Activated CD4-positive, alpha-beta T cell treated with anti-CD3 and anti-CD28 coated beads, Interleukin-2, amount 10 ng/mL, durations not matched to agents 24 days and 14 days (primary cell): ENCODE data around the gene CEP162. TPM values are rescaled to one million over a fixed set of nuclear protein-coding genes. Genes with fewer than 3 reads are reported as not detected.

Experiments
- DNase-seq: peaks from one replicate; pipeline ENCODE4 v3.0.0; 2022
- H3K27ac Mint-ChIP-seq: one replicate; pipeline ENCODE4 v1.8.0; 2022; ENCODE audit warnings: mild to moderate bottlenecking, mixed read lengths
- H3K27me3 Mint-ChIP-seq: one replicate; pipeline ENCODE4 v1.8.0; 2022; ENCODE audit warnings: mixed read lengths
- H3K36me3 Mint-ChIP-seq: one replicate; pipeline ENCODE4 v1.8.0; 2022; ENCODE audit warnings: low read depth, mild to moderate bottlenecking, mixed read lengths
- H3K4me1 Mint-ChIP-seq: one replicate; pipeline ENCODE4 v1.8.0; 2021; ENCODE audit warnings: mixed read lengths
- H3K4me3 Mint-ChIP-seq: one replicate; pipeline ENCODE4 v1.8.0; 2022; ENCODE audit warnings: mild to moderate bottlenecking, moderate library complexity, mixed read lengths
- H3K9me3 Mint-ChIP-seq: one replicate; pipeline ENCODE4 v1.8.0; 2021; ENCODE audit warnings: mixed read lengths
- intact Hi-C: fragments of 100-400 bp; cut with micrococcal nuclease; formaldehyde crosslinking; loops from one replicate; pipeline ENCODE4 v1.15.1; 2023
- total RNA-seq: library from RNA; stranded (reverse); gene quantifications from 2 replicates; pipeline ENCODE4 v1.2.3, GENCODE V29; 2022

Gene CEP162
- 3.5 and 4.0 TPM in 2 replicates for total RNA-seq

- peak; percentile 97 for DNase-seq
- Mint-ChIP-seq H3K9me3 (no peaks in the 10 kb centered on the region), H3K4me1 (peaks cover 17% of the 10 kb centered on the region), H3K36me3 (no peaks in the 10 kb centered on the region), H3K4me3 (peak within 1 kb of the TSS; percentile 98), H3K27ac (peak within 1 kb of the TSS; percentile 89), H3K27me3 (peaks cover 13% of the 10 kb centered on the region)
- intact Hi-C loops: loop anchor here (1.0 to 5.0 kb wide), 4 partner anchors 343 to 1980 kb away; partner anchors contain the start of genes CYB5R4, DOP1A, IBTK and UBE3D
Observed at GRCh38 chr6:84227434-84228197, at the start of gene CEP162. CEP162 (minus strand) TSS chr6:84227643; CDS start chr6:84226393, 1,250 bp downstream.

GRCh38 chr6:84274856-84275255 is 47.4 kb upstream of the CEP162 start:
- no peak for DNase-seq

GRCh38 chr6:84273048-84273809 is 45.8 kb upstream of the CEP162 start:
- H3K4me3 Mint-ChIP-seq: no peak overlapping the region
- no peak for DNase-seq
- no peak overlapping the region for H3K27ac Mint-ChIP-seq
- intact Hi-C loops: no loop called here
- H3K4me1 Mint-ChIP-seq: no peaks in the 10 kb centered on the region
- H3K9me3 Mint-ChIP-seq: no peaks in the 10 kb centered on the region
- no peaks in the 10 kb centered on the region for H3K36me3 Mint-ChIP-seq
- no peaks in the 10 kb centered on the region for H3K27me3 Mint-ChIP-seq

More at GRCh38 chr6:84274856-84275255, 47.4 kb upstream of the CEP162 start:
- Mint-ChIP-seq H3K4me3 (no peak overlapping the region), H3K4me1 (no peaks in the 10 kb centered on the region), H3K27ac (no peak overlapping the region), H3K9me3 (no peaks in the 10 kb centered on the region), H3K27me3 (no peaks in the 10 kb centered on the region), H3K36me3 (no peaks in the 10 kb centered on the region)
- intact Hi-C loops: no loop called here

GRCh38 chr6:84272298-84272697 is 44.9 kb upstream of the CEP162 start:
- H3K36me3 Mint-ChIP-seq: no peaks in the 10 kb centered on the region
- no peak for DNase-seq
- no peaks in the 10 kb centered on the region for H3K9me3 Mint-ChIP-seq
- no peaks in the 10 kb centered on the region for H3K4me1 Mint-ChIP-seq
- no peaks in the 10 kb centered on the region for H3K27me3 Mint-ChIP-seq
- intact Hi-C loops: no loop called here
- H3K4me3 Mint-ChIP-seq: no peak overlapping the region
- H3K27ac Mint-ChIP-seq: no peak overlapping the region

- H3K4me3 Mint-ChIP-seq: no peak overlapping the region
- no peaks in the 10 kb centered on the region for H3K27me3 Mint-ChIP-seq
- H3K9me3 Mint-ChIP-seq: no peaks in the 10 kb centered on the region
- no peak overlapping the region for H3K27ac Mint-ChIP-seq
- H3K4me1 Mint-ChIP-seq: no peaks in the 10 kb centered on the region
- DNase-seq: no peak
- no peaks in the 10 kb centered on the region for H3K36me3 Mint-ChIP-seq
- intact Hi-C loops: no loop called here
Observed at GRCh38 chr6:84271061-84271716, 43.7 kb upstream of the CEP162 start.

GRCh38 chr6:84269947-84270733 is 42.7 kb upstream of the CEP162 start:
- Mint-ChIP-seq H3K36me3 (no peaks in the 10 kb centered on the region), H3K4me3 (no peak overlapping the region), H3K9me3 (no peaks in the 10 kb centered on the region), H3K27me3 (no peaks in the 10 kb centered on the region), H3K4me1 (no peaks in the 10 kb centered on the region), H3K27ac (no peak overlapping the region)
- no peak for DNase-seq
- intact Hi-C loops: no loop called here

- Mint-ChIP-seq H3K27ac (no peak overlapping the region), H3K36me3 (no peaks in the 10 kb centered on the region), H3K9me3 (no peaks in the 10 kb centered on the region), H3K4me3 (no peak overlapping the region), H3K27me3 (no peaks in the 10 kb centered on the region), H3K4me1 (no peaks in the 10 kb centered on the region)
- DNase-seq: no peak
- intact Hi-C loops: no loop called here
Observed at GRCh38 chr6:84268781-84269180, 41.3 kb upstream of the CEP162 start.

- Mint-ChIP-seq H3K27me3 (peaks cover 2% of the 10 kb centered on the region), H3K27ac (no peak overlapping the region), H3K4me1 (no peaks in the 10 kb centered on the region), H3K36me3 (no peaks in the 10 kb centered on the region), H3K9me3 (no peaks in the 10 kb centered on the region), H3K4me3 (no peak overlapping the region)
- DNase-seq: no peak
- intact Hi-C loops: no loop called here
Observed at GRCh38 chr6:84263557-84263956, 36.1 kb upstream of the CEP162 start.

- Mint-ChIP-seq H3K4me1 (no peaks in the 10 kb centered on the region), H3K27me3 (peaks cover 2% of the 10 kb centered on the region), H3K27ac (no peak overlapping the region), H3K9me3 (no peaks in the 10 kb centered on the region), H3K36me3 (no peaks in the 10 kb centered on the region), H3K4me3 (no peak overlapping the region)
- DNase-seq: no peak
- intact Hi-C loops: no loop called here
Observed at GRCh38 chr6:84260926-84261325, 33.5 kb upstream of the CEP162 start.

GRCh38 chr6:84260196-84260595 is 32.8 kb upstream of the CEP162 start:
- no peaks in the 10 kb centered on the region for H3K9me3 Mint-ChIP-seq

GRCh38 chr6:84258866-84259265 is 31.4 kb upstream of the CEP162 start:
- Mint-ChIP-seq H3K9me3 (no peaks in the 10 kb centered on the region), H3K27me3 (peaks cover 2% of the 10 kb centered on the region), H3K4me1 (no peaks in the 10 kb centered on the region), H3K4me3 (no peak overlapping the region), H3K27ac (no peak overlapping the region), H3K36me3 (no peaks in the 10 kb centered on the region)
- intact Hi-C loops: no loop called here
- no peak for DNase-seq

More at GRCh38 chr6:84260196-84260595, 32.8 kb upstream of the CEP162 start:
- DNase-seq: no peak
- no peaks in the 10 kb centered on the region for H3K36me3 Mint-ChIP-seq
- H3K27me3 Mint-ChIP-seq: peaks cover 2% of the 10 kb centered on the region
- no peak overlapping the region for H3K27ac Mint-ChIP-seq
- H3K4me3 Mint-ChIP-seq: no peak overlapping the region
- intact Hi-C loops: no loop called here
- H3K4me1 Mint-ChIP-seq: no peaks in the 10 kb centered on the region

GRCh38 chr6:84258268-84258667 is 30.8 kb upstream of the CEP162 start:
- no peak overlapping the region for H3K4me3 Mint-ChIP-seq
- H3K27ac Mint-ChIP-seq: no peak overlapping the region

GRCh38 chr6:84255641-84256040 is 28.2 kb upstream of the CEP162 start:
- H3K9me3 Mint-ChIP-seq: no peaks in the 10 kb centered on the region
- DNase-seq: no peak
- no peaks in the 10 kb centered on the region for H3K36me3 Mint-ChIP-seq
- H3K4me1 Mint-ChIP-seq: no peaks in the 10 kb centered on the region
- intact Hi-C loops: no loop called here
- no peak overlapping the region for H3K4me3 Mint-ChIP-seq
- no peak overlapping the region for H3K27ac Mint-ChIP-seq
- peaks cover 2% of the 10 kb centered on the region for H3K27me3 Mint-ChIP-seq

More at GRCh38 chr6:84258268-84258667, 30.8 kb upstream of the CEP162 start:
- no peaks in the 10 kb centered on the region for H3K36me3 Mint-ChIP-seq
- no peak for DNase-seq
- no peaks in the 10 kb centered on the region for H3K9me3 Mint-ChIP-seq
- H3K27me3 Mint-ChIP-seq: peaks cover 2% of the 10 kb centered on the region
- no peaks in the 10 kb centered on the region for H3K4me1 Mint-ChIP-seq
- intact Hi-C loops: no loop called here
